HG03159 (cell line): ENCODE measurements around the gene RHOT1.

Source experiments
- ATAC-seq: cut with Tn5 transposase; IDR thresholded peaks from one replicate; pipeline ENCODE4 v1.9.1; 2021; ENCODE audit warnings: mild to moderate bottlenecking, moderate library complexity; ENCODE audit not compliant: unreplicated experiment

The RHOT1 gene

DNA sequence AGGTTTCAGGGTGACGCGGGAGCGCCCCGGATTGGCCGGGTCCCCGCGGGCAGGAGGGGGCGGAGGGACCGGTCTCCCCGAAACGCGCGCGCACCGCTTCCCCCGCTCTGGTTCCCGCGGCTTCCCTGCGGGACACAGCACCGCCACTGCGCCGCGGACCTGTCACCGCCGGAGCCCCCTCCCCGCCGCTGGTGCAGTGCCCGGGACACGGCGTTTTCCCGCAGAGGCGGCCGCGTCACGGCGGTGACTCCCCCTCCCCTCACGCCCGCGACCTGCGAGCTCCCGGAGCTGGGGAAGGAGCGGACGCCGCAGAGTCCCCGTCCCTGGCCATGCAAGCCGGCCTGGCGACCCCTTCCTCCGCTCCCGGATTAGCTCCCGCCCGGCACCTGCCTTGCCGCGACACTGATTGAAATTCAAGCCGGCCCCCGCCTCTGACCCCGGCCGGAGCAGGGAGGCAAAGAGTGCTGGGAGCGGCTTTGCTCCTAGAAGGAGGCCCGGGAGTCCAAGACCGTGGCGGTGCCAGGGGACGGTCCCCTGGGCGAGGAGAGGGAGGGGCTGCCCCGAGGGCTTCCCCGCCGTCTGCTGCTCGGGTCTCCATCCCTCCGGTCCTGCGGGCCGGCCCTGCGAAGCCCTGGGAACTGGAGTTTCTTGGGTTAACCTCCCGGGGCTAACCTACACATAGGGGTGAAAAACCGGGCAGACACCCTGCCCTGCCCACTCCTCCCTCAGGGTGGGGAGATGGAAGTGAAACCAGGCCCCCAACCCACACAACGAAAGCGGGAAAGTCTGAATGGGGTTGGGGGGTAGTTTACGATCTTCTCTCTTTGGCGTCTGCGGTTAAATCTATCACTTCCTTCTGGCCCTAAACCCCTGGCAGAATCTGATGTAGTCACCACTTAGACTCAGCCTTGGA is 124.3 kb downstream of the RHOT1 start:
- ATAC-seq = no peak

DNA sequence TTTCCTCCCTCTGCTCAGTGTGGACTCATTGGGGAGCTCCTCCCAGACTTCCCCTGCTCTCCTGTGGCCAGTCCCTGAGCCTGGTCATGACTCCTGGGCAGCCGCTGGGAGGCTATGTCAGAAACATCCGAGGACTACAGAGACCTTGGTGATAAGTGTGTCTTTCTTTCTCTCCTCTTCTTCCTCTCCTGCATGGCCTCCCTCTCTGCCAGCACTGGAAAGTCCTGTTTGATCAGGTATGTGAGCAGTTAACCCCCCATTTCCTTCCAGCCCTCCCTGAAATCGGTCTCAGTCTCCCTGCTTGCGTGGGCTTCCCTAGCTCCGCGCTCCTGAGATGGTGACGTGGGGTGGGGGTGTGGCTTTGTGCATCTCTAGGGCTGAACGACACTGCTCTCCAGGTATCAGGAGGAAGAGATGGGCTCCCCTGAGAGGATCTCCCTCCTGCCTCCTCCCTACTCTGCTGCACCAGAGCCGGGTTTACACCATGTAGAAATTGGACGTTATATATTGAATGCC is 125.4 kb downstream of the RHOT1 start:
- no peak for ATAC-seq

DNA sequence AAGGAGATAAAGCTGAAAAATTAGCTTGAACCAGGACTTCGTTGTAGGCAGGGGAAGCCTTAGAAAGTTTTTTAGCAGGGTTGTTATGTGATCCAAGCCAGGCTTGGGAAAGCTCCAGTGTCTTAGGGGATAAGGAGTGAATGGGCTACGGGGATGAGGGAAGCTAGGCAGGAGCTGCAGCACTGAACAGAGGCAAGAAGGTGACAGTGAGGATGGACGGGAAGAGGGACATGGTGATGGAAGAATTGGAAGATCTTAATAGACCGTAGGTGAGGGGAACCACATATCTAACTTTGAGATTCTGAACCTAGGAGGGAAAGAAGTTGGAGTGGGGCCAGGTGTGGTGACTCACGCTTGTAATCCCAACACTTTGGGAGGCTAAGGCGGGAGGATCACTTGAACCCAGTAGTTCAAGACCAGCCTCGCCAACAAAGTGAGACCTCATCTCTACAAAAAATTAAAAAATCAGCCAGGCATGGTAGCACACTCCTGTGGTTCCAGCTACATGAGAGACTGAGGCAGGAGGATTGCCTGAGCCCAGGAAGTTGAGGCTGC is 126.5 kb downstream of the RHOT1 start:
- no peak for ATAC-seq

DNA sequence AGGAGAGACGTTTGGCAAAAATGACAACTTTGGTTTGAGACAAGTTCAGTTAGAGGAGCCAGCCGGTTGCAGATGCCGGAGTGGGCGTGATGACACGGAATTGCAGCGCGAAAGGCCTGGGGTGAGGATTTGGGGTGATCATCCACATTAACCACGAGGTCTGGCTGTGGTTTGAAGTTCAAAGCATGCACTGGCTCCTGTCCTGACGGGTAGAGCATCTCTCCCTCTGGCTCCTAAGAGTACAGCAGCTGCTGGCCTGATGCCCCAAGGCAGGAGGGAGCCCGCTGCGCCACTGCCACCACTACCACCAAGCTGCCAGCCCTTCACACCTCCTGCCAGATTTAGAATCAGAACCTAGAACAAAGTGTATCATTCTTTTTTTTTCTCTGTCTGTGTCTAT is 127.1 kb downstream of the RHOT1 start:
- ATAC-seq = no peak

DNA sequence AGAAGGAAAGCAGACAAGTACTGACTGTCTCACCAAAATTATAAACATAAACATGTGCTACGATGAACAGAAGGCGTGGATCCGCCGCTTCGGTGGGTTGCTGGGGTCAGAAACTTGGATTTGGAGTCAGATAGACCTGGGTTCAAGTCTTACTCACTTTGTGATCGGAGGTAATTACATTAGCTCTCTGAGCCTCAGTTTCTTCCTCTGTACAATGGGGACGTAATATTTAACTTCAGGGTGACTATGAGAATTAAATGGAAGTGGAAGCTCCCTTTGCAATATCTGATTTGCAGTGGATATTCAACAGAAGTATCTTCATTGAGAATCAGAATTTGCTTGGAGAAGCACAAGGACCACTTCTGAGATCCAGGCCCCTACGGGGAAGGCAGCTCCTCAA is 129.5 kb downstream of the RHOT1 start:
- no peak for ATAC-seq

DNA sequence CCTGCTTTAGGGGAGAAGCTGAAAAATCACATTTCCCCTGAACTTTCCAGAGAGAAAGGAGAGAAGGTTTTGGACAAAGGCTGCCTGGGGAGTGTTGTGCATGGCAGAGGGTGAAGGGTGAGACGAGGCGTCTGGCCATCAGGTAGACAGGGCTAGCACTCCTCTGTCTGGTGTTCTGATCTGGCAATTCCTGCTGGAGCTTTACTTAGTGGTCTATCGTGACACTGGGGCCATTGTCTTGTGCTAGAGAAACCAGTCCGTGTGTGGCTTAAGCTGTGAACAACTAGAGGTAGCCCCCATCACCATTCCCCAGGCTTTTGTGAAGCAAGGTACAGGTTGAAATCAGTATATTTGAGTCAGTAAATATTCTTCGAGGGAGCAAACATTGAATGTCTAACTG is 131.8 kb downstream of the RHOT1 start:
- ATAC-seq = no peak

DNA sequence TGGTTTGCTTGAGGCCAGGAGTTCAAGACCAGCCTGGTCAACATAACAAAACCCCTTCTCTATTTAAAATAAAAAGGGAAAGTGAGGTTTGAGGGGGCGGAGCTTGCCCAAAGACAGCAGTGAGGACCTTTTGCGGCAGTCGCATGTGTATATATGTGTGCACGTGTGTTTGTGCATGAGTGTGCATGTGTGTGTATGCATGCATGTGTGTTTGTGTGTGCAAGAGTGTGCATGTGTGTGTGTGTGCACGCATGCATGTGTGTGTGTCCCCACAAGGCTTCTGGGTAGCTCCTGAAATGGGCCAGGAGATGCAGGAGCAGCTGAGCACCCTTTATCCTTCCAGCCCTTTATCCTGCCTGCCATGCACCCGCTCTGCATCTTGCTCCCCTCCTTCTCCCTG is 132.3 kb downstream of the RHOT1 start:
- ATAC-seq = no peak
